ENCODE measurements around the gene IGF2.
"Not testable (repeated sequence)": the region's sequence is repeated elsewhere in the genome, so short reads cannot be mapped to it uniquely, and the experiment has no call there.

The IGF2 gene

DNA sequence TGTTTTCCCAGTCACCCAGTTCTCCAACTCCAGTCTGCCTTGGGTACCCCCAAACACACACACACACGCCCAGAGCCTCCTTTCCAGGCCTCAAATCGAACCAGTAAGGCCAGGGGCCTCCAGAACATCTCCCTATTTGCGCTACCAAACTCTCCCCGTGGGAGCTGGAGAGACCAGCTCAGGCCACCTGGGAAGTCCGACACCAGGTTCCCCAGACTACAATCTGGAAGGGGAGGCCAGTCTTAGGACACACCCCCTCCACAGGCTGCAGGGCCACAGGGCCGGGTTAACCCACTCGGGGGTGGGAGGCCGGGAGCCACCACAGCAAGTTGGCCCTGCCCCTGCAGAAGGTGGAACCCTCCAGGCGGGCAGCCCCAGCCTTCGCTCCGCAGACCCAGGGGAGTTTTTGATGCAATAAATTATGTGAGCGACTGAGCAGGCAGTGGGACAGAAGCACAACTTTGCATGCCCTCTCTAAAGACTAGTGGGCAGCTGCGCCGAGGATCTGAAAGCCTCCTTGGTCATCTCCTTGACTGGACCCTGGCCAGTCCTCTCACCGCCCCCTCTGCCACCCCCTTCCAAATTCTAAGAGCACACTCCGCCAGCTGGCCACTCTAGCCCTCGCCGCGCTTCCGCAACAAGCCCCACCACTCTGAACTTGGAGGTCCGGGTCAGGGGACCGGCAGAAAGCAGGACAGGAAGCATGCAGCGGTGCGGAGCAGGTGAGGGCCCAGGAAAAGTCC lies 2.8 kb downstream of the IGF2 start:
- DNase-seq (ENCODE audit: low spot score) = no peak

DNA sequence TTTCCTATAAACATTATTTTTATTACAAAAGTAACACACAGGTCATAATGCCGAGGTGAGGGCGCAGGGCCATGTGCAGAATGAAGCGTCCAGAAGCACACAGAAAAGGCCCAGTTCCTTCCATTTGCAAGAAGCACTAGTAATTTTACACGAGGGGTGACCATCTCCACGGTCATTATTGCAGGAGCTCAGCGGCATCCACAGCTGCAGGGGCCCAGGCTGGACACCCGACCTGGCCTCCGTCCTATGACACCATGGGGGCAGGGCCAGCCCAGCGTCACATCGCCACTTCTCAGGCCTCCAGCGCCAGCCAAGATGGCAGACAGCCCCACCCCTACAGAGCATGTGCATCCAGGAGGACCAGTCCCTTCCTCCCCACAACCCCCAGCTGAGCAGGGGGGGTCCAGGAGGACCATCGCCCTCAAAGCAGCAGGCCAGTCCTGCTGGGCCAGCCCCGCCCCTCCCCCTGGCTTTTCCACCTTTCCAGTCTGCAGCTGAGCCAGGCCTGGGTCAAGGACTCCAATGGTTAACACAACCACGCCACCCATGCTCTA lies 3.5 kb downstream of the IGF2 start:
- DNase-seq (ENCODE audit: low spot score) = no peak

DNA sequence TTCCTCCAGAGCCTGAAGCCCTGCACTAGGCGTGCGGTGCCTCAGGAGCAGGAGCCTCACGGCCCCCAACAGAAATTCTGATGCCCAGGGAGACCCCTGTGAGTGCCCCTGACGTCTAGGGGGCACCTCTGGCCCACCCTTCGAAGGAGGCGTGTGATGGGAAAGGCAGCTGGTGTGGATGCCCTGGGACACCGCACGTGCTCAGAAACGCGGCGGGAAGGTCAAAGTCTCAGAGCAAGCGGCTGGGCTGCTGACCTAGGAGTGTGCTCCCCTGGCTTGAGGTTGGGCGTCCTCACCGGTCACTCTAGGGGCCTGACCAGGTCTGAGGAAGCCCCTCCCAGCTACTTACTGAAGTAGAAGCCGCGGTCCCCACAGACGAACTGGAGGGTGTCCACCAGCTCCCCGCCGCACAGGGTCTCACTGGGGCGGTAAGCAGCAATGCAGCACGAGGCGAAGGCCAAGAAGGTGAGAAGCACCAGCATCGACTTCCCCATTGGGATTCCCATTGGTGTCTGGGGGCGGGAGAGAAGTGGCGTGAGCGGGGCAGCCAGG lies 4.1 kb downstream of the IGF2 start:
- DNase-seq (ENCODE audit: low spot score) = no peak

DNA sequence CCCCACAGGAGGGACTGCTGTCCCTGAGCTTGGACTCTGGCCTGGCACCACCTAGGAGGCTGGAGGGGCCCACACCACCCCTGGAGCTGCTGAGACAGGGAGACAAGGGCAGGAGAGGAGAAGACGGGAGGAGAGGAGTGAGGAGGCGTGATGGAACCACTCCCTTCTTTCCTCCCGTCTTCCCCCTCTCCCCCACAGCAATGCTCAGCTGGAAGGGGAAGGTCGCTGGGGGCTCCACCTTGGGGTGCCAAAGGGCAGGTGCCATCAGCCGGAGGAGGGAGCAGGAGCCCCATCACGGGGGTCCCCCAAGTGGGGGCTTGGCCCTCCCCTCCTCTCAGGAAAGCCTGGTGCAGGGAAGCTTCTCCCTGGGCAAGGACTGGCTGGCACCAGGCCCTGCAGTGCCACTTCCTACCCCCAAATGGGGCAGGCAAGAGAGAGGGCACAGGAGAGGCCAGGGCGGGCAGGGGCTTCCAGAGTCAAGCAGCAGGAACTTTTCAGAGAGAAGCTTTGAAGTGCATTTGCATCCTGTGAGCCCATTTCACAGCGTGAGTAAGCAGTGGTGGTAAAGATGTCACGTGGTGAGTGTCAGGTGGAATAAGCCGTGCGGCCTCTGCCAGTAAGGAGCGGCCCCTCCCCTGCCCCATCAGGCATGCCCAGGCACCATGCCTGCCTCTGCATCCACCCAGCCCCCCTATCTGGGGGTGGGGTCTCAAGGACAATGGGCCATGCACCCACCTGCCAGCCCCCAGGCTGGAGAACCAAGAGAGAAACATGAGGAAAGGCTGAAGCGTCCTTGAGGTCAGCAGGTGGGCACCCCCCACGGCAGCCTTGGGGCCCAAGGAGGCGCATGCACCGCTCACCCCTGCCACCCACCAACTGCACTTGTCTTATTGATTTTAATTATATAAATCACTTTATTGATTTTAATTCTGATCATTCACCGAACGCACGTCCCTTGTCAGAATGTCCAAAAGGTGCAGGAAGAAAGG lies 4.9 kb downstream of the IGF2 start:
- DNase-seq (ENCODE audit: low spot score) = no peak

DNA sequence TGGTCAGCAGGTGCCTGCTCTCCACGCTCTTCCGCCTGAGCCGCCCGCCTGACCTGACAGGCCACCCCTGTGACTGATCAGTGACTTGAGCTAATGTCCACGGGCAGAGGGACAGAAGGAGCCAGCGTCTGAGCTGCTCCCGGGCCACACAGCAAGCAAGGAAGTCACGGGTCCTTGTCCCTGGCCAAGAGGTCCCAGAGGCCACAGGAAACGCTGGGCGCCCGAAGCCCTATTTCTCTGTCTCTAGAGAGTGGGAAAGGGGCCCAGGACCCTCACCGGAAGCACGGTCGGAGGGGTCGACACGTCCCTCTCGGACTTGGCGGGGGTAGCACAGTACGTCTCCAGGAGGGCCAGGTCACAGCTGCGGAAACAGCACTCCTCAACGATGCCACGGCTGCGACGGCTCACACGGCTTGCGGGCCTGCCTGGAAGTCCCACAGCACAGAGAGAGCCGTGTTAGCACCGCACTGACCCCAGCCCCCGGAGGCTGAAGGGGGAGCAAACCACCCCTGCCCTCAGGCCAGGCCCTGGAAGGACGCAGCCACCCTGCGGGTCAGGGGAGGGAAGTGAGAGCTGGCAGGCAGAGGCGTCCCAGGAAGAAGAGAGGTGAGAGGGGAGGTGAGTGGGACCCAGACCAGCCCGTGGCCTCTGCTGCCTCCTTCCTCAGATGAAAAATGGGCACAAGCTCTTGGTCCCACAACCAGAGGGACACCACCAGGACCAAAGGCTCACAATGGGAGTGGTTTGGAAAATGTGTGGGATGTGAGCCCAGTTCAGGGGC lies 5.8 kb downstream of the IGF2 start:
- no peak for DNase-seq (ENCODE audit: low spot score)

DNA sequence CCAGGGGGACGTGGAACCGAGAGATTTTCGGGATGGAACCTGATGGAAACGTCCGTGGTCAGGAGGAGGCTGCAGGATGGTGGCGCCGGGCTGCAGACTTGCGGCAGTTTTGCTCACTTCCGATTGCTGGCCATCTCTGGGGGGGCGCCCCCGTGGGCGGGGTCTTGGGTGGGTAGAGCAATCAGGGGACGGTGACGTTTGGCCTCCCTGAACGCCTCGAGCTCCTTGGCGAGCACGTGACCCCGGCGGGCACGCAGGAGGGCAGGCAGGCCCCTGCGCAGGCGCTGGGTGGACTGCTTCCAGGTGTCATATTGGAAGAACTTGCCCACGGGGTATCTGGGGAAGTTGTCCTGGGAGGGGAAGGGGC lies 6.3 kb downstream of the IGF2 start:
- DNase-seq (ENCODE audit: low spot score) = no peak

DNA sequence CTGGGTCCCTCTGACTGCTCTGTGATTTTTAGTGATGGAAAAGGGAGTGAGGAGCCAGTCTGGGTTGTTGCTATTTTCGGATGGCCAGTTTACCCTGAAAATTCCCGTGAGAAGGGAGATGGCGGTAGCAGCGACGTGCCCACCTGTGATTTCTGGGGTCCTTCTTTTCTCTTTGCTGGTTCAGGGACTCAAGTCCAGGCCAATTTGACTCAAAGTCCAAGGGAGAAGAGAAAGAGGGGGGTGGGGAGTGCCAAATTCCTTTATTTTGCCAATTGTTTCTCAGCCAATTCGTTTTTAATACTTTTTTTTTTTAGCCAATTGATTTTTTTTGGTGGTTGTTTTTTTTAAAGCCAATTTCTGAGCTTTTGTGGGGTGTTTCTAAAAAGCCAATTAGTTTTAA lies 6.9 kb downstream of the IGF2 start:
- DNase-seq (ENCODE audit: low spot score) = no peak

DNA sequence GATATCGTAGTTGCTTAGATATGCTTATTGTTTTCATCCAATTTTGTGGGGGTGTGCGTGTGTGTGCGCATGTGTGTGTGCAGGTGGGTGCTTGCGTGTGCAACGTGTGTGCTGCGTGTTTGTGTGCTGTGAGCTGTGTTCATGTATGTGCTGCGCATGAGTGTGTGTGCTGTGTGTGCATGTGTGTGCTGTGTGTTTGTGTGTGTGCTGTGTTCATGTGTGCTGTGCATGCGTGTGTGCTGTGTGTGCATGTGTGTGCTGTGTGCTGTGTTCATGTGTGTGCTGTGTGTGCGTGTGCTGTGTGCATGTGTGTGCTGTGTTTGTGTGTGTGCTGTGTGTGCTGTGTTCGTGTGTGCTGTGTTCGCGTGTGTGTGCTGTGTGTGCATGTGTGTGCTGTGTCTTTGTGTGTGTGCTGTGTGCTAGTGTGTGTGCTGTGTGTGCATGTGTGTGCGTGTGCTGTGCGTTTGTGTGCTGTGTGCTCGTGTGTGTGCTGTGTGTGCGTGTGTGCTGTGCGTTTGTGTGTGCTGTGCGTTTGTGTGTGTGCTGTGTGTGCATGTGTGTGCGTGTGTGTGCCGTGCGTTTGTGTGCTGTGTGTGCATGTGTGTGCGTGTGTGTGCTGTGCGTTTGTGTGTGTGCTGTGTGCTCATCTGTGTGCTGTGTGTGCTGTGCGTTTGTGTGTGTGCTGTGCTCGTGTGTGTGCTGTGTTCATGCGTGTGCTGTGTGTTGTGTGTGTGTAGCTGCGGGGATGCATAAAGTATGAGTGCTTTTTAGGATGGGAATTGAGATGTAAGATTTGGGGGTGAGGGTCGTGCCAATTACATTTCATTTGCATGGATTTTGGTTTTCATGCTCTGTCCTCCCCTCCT lies 7.6 kb downstream of the IGF2 start:
- DNase-seq (ENCODE audit: low spot score) = no peak

DNA sequence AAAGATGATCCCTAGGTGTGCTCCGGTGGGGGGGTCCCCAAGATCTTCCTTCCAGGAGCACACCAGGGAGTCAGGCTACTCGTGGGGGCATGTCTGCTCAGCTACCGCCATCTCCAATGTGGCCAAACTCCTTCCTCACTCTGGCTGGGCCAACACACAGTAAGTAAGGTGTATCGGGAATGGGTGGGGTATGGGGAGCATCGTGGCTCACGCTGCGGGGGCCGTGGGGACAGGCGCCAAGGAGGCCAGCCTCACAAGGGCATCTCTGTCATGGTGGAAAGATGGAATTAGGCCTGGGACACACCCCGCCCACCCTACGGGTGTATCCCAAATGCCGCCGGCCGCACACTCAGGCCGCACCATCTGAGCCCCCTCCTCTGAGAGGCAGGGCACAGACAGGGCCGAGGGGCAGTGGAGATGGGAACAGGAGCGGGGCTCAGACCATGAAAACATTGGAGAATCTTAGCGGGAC lies 8.3 kb downstream of the IGF2 start:
- DNase-seq (ENCODE audit: low spot score) = no peak

DNA sequence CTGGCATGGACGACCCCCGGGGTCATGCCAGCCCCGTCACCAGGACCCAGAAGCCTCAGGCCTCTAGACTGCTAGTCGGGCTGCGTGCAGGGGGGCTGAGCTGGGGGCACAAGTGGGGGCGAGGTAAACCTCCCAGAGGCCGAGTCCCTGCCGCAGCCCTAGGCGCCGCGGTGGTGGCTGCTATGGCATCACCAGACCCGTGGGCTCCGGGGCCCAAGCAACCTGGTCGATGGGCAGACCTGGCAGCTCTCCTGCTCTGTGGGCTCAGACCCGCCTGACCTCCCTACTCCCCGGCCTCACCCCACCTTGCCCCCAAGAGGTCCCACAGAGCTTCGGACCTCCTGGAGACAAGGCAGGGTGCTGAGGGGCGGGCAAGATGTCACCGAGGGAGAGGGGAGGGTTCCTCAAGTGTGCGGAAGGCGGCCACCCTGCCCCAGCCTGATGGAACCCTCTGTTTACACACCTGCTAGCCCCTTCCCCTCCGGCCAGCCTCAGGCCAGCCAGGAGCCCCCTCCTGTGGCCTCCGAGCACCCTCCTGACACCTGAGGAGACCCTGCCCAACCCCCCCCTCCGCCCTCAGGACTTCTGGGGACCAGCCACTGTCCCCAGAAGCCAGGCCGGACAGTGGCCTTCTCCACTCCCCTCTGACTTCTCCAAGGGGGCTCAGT lies 9.4 kb downstream of the IGF2 start:
- DNase-seq (ENCODE audit: low spot score) = no peak

DNA sequence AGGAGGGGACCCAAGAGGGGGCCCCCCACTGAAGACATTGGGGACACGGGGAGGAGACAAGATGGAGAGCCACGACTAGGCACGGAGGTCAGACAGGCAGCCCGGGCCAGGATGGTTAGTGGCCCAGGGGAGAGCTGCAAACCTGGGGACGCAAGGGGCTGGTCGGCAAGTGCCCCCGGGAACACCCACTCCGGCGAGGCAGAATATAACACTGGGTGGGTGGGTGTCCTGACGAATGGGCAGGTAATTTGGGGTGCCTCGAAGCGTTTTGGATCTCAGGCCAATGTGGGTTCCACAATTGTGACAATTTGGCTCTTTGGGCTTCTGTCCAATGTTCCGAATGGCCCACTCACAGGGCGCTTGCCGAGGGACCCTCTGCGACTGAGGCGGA lies 9.9 kb downstream of the IGF2 start:
- no peak for DNase-seq (ENCODE audit: low spot score)

DNA sequence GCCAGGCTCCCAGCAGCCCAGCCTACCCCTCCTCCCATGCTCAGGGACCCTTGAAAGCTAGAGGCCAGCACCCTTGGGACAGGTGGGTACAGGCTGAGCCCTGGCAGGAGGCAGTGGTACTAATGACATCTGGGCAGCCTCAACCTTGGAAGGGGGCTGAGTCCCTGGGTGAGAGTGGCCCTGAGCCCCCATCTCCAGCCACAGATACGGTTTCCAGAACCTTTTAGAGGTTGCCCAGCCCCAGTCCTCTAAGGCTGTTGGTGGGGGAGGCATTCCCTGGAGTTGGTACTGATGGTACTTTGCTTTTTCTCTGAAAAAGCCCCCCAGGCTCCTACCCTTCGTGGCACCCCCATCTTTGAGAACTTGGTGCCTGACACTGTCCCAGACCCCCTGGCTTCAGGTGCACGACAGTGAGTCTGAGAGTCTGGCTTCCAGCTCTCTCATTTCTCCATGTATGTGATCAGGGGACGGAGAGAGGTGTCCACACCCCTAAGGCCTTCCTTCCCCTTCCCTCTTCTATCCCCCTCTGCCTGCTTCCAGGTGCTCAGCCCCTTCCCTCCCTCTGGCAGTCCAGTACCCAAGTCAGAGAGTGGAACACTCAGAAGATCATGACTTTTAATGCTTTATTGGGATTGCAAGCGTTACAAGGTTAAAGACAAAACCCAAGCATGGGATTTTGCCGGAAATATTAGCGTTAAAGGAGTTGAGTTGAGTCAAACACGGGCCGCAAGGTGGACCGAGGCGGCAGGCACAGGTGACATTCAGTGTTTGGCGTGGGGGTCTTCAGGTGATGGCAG lies 10.5 kb downstream of the IGF2 start:
- no peak for DNase-seq (ENCODE audit: low spot score)

DNA sequence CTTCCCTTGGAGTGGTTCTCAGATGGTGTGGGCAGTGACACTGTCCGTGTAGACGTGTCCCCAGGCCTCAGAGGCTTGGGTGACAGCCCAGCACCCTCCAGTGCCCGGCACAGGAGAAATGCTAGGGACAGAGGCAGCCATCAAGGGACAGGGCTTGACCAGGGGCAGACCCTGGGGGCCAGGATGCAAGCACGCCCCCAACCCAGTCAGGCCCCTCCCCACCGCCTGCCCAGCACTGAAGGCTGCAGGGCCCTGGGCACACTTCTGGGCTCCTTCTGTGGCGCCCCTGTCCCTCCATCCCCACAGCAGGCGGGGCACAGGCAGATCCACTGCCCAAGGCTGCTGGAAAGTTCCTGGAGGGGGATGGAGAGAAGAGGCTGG lies 11.1 kb downstream of the IGF2 start:
- DNase-seq (ENCODE audit: low spot score) = no peak

DNA sequence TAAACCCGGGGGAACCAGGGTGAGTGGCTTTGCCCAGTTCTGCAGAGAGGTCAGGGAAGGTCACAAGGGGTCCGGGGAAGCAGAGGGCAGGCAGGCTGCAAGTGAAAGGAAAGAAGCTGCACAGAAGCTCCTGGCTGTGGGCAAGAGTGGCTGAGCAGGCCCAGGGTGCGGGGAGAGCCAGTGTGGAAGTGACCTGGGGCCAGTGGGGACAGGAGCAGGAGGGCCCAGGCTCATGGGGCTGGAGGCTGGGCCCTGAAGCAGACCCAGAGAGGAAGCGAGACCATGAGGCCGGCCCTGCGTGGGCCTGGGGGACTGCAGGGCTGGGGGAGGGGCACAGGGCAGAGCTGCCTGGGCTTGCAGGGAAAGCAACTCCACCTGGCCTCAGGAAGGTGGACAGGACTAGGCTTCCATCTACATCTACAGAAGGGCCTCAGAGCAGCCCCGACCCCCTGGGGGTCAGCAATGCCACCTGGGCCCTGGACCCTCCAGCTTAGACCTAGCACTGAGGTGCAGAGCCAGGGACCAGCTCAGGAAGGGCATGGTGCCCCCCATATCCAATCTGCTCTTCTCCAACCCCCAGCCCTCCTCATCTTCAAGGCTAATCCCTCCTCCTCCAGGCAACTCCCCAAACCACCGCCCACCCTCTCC lies 11.6 kb downstream of the IGF2 start:
- no peak for DNase-seq (ENCODE audit: low spot score)

DNA sequence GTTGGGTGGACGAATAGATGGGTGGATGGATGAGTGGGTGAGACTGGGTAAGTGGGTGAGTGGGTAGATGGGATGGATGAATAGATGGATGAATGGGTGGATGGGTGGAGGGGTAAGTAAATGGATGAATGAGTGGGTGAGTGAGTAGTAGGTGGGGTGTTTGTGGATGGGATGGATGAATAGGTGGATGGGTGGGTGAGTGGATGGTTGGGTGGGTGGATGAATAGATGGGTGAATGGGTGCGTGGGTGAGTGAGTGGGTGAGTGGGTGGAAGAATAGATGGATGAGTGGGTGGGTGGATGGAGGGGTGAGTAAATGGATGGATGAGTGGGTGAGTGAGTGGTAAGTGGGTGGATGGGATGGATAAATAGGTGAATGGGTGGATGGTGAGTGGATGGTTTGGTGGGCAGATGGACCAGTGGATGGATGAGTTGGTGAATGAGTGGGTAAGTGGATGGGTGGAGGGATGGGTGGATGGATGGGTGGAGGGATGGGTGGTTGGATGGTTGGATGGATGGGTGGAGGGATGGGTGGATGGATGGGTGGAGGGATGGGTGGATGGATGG lies 12.6 kb downstream of the IGF2 start:
- no peak for DNase-seq (ENCODE audit: low spot score)

DNA sequence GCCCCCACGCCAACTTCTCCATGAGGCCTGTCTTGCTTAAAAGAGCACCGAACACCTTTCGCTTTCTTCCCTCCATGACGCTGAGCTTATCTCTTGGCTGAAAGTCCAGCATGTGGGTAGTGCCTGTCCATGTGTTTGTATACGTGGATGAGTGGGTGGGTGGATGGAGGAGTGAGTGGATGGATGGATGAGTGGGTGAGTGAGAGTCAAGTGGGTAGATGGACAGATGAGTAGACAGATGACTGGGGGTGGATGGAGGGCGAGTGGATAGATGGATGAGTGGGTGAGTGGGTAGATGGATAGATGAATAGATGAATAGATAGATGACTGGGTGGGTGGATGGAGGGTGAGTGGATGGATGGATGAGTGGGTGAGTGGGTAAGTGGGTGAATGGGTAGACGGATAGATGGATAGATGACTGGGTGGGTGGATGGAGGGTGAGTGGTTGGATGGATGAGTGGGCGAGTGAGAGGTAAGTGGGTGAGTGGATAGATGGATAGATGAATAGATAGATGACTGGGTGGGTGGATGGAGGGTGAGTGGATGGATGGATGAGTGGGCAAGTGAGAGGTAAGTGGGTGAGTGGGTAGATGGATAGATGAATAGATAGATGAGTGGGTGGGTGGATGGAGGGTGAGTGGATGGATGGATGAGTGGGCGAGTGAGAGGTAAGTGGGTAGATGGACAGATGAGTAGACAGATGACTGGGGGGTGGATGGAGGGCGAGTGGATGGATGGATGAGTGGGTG lies 14.3 kb downstream of the IGF2 start:
- not testable (repeated sequence) for DNase-seq (ENCODE audit: low spot score)

DNA sequence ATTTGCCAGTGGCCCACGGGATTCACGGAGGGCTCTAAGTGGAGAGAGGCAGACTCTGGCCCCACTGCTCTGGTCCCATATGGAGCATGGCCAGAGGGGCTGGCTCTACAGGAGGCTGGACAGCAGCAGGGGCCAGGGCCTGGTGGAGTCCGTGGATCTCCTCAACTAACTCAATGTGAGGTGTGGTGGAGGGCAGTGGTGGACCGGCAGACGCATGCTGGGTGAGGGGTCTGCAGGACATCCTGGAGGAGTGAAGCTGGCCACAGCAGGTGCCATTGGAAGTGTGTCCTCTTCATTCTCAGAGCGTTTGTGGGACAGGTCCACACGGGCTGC lies 15.6 kb downstream of the IGF2 start:
- no peak for DNase-seq (ENCODE audit: low spot score)
